NCI-H2227 treated with DMSO at 0.1 percent for 48 hours (cell line): ENCODE data around the gene HTR3C.

Source experiments
- DNase-seq: peaks from one replicate; lab custom pipeline; 2025; lab: John Stamatoyannopoulos, UW

The HTR3C gene

DNA sequence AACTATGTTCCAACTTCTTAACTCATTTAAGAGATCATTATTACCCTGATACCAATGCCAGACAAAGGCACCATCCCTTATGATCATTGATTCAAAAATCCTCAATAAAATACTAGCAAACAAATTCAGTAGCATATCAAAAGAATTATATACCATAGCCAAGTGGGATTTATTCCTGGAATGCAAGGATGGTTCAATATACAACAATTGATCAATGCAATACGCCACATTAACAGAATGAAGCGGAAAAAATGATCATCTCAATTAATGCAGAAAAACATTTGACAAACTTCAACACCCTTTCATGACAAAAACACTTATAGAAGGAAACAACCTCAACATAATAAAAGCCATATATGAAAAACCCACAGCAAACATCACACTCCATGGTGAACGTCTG, 39.4 kb downstream of the HTR3C start:
- no peak for DNase-seq

DNA sequence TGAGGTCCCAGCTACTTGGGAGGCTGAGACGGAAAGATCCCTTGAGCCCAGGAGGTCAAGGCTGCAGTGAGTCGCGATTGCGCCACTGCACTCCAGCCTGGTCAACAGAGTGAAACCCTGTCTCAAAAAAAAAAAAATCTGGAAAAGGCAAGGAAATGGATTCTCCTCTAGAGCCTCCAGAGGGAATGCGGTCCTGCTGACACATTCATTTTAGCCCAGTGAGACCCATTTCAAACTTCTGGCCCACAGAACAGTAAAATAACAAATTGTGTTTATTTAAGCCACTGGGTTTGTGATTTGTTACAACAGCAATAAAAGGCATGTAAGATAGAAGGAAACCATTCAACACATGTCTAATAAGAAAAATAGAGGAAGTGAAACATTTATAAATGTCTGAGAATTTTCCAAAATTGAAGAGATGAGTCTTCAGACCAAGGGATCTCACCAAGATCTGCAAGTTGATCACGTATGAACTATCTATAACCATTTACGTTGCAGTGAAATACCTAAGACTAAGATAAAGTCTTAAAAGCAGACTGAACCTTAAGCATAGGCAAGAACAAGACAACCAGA, 44.0 kb downstream of the HTR3C start, which contains the start of gene HTR3E:
Gene HTR3E (plus strand): TSS at position 254 of the 573 bp plus-strand sequence. CDS start 466 bp downstream, outside the sequence.
- DNase-seq = no peak

DNA sequence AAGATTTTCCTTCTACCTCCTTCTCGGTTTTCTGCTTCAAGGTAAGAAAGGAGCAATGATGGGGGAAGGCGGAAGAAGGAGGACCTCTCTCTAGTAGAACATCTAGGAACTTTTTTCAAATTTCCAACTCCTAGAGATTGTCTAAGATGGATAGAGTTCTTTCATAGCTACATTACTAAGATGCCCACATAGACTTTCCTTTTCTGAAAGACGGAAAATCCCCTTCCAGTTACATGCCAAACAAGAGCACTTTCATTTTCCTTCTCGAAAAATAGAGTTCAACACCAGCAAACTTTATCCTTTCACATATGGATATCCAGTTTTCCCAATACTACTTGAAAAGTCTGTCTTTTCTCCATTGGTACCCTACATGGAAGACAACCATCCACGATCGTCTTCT, 44.7 kb downstream of the HTR3C start:
- no peak for DNase-seq

DNA sequence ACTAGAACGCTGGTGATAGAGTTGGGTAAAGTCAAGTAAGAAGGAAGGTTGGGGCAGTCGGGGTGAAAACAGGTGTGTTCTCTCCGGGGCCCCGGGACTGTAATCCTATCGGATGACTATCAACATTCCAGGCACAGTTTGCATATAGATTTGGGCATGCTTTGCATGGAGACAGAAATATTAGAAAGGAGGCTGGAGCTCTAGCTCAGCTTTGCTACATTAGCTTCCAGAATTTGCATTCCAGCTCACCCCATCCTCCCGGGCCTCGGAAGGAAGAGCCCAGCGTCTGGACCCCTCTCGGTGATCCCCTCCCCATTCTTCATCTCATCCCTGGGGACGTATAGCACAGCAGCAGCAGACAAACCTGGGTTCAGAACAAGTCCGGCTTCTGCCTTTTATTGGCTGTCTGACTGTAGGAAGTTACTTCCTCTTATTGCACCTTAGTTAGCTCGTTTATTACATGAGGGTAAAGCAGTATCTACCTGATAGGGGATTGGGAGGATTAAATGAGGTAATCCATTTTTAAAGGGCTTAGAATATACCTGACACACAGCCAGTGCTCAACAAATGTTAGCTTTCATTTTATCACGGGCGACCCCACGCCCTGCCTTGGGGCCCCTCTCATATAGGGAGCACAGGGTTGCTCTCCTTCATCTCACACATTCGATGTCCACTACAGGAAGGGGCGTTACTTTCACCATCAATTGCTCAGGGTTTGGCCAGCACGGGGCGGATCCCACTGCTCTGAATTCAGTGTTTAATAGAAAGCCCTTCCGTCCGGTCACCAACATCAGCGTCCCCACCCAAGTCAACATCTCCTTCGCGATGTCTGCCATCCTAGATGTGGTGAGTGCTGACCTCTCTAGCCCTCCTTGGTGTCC, 47.2 kb downstream of the HTR3C start:
- DNase-seq = no peak
